K562 (cell line): ENCODE measurements around the gene CELA1. TPM values are rescaled to one million over a fixed set of nuclear protein-coding genes. Genes with fewer than 3 reads are reported as not detected.

Experiments used
- BCOR ChIP-seq: fragments of 450-650 bp; IDR thresholded peaks from 2 replicates; pipeline ENCODE4 v1.6.1; 2016
- BHLHE40 ChIP-seq: IDR thresholded peaks from 2 replicates; pipeline ENCODE4 v1.6.1; 2011; ENCODE audit warnings: low read length, improper control_type of control experiment
- CCNT2 ChIP-seq: IDR thresholded peaks from 2 replicates; pipeline ENCODE4 v1.6.1; 2011; ENCODE audit warnings: borderline replicate concordance, low read depth, mild to moderate bottlenecking, moderate library complexity, mixed read lengths, low read length; ENCODE audit not compliant: insufficient read length; ENCODE audit errors: extremely low read depth
- CREBBP ChIP-seq: IDR thresholded peaks from one replicate; pipeline ENCODE4 v1.6.1; 2012; ENCODE audit warnings: low read depth, mild to moderate bottlenecking, control low read depth, inconsistent platforms, low read length
- EGR1 ChIP-seq: fragments of 450-650 bp; conservative IDR thresholded peaks from 2 replicates; pipeline ENCODE4 v1.6.1; 2017; ENCODE audit warnings: mild to moderate bottlenecking
- GATA2 ChIP-seq: sonication (generic); formaldehyde crosslinking; IDR thresholded peaks from 2 replicates; pipeline ENCODE4 v1.4.0; 2020; ENCODE audit warnings: mild to moderate bottlenecking, missing genetic modification reagents
- GATAD2A ChIP-seq: fragments of 450-650 bp; IDR thresholded peaks from 2 replicates; pipeline ENCODE4 v1.6.1; 2017
- HMBOX1 ChIP-seq: sonication (generic); IDR thresholded peaks from 2 replicates; pipeline ENCODE4 v1.6.1; 2016
- HMGN3 ChIP-seq: IDR thresholded peaks from 2 replicates; pipeline ENCODE4 v1.6.1; 2011; ENCODE audit warnings: borderline replicate concordance, low read depth, mild to moderate bottlenecking, mixed read lengths, low read length; ENCODE audit not compliant: insufficient read length; ENCODE audit errors: extremely low read depth
- KLF16 ChIP-seq: IDR thresholded peaks from 2 replicates; pipeline ENCODE4 v1.6.1; 2016; ENCODE audit warnings: antibody characterized with exemption
- MYNN ChIP-seq, 2 experiments: sonication (generic); formaldehyde crosslinking in 1 of 2; IDR thresholded peaks; 2 replicates each; pipeline versions ENCODE4 v1.5.0 to v1.6.1; 2016 to 2020; ENCODE audit warnings: antibody characterized with exemption in 1 of 2, missing genetic modification reagents in 1 of 2
- NCOA1 ChIP-seq: fragments of 450-650 bp; IDR thresholded peaks from 2 replicates; pipeline ENCODE4 v1.6.1; 2016; ENCODE audit warnings: low read depth
- RNF2 ChIP-seq: sonication (generic); IDR thresholded peaks from 2 replicates; pipeline ENCODE4 v1.6.1; 2016
- SMARCB1 ChIP-seq: IDR thresholded peaks from 2 replicates; pipeline ENCODE4 v1.6.1; 2011; ENCODE audit warnings: improper control_type of control experiment, low read depth; ENCODE audit not compliant: insufficient read length
- TEAD1 ChIP-seq, 2 experiments: fragments of 450-650 bp in 1 of 2; sonication (generic) in 1 of 2; formaldehyde crosslinking; IDR thresholded peaks; 2 replicates each; pipeline versions ENCODE4 v1.4.0 to v1.8.0; 2020 to 2022; ENCODE audit warnings: mild to moderate bottlenecking in 2 of 2, missing genetic modification reagents in 1 of 2
- THRAP3 ChIP-seq: fragments of 450-650 bp; IDR thresholded peaks from 2 replicates; pipeline ENCODE4 v1.6.1; 2016; ENCODE audit warnings: mild to moderate bottlenecking, inconsistent platforms, borderline replicate concordance
- U2AF1 ChIP-seq: fragments of 200-400 bp; formaldehyde crosslinking; optimal IDR thresholded peaks from 2 replicates; pipeline ENCODE3; 2017; ENCODE audit warnings: mild to moderate bottlenecking, low read depth, low read length, moderate library complexity
- XRCC5 ChIP-seq: fragments of 200-400 bp; formaldehyde crosslinking; IDR thresholded peaks from 2 replicates; pipeline ENCODE4 v1.6.1; 2017; ENCODE audit warnings: low read depth, mild to moderate bottlenecking, low read length
- ZFP36 ChIP-seq: fragments of 150-350 bp; IDR thresholded peaks from 2 replicates; pipeline ENCODE4 v1.6.1; 2018; ENCODE audit warnings: low read length, low read depth; ENCODE audit not compliant: partially characterized antibody
- ZNF175 ChIP-seq: fragments of 200-800 bp; sonication (Bioruptor generic); IDR thresholded peaks from 2 replicates; pipeline ENCODE4 v1.6.1; 2016; ENCODE audit warnings: low read depth, mild to moderate bottlenecking, missing genetic modification characterization, missing compliant biosample characterization
- ZNF639 ChIP-seq, 2 experiments: fragments of 200-800 bp in 1 of 2; sonication (Bioruptor generic) in 1 of 2; sonication (generic) in 1 of 2; formaldehyde crosslinking in 1 of 2; IDR thresholded peaks in 1 of 2; conservative IDR thresholded peaks in 1 of 2; 2 replicates each; pipeline versions ENCODE4 v1.5.0 to v1.6.1; 2016 to 2020; ENCODE audit warnings: missing compliant biosample characterization in 1 of 2, missing genetic modification characterization in 1 of 2, missing genetic modification reagents in 1 of 2
- ZNF77 ChIP-seq: fragments of 250-450 bp; sonication (Bioruptor Pico); IDR thresholded peaks from 2 replicates; pipeline ENCODE4 v1.5.0; 2020
- polyA plus RNA-seq, 8 experiments: library from polyadenylated mRNA; depleted of rRNA in 4 of 8; stranded (reverse) in 5 of 8; unstranded in 3 of 8; fragments of >200 nt; fragmentation: Nextera tagmentation in 2 of 8; fragmentation: Illumina TruSeq in 1 of 8; extraction: Ambion mirVana in 2 of 8; extraction: Trizol in 1 of 8; gene quantifications; 2 replicates each; pipeline versions ENCODE4 v1.2.1 to v1.2.3, GENCODE V29; 2011 to 2014; ENCODE audit warnings: inconsistent platforms in 1 of 8, missing spikeins in 1 of 8
- total RNA-seq, 7 experiments: library from RNA; depleted of rRNA in 6 of 7; stranded (reverse); fragments of >200 nt in 6 of 7; fragmentation: Illumina TruSeq in 2 of 7; extraction: Trizol in 2 of 7; gene quantifications; 2 replicates each; pipeline versions ENCODE4 v1.2.1 to v1.2.3, GENCODE V29; 2011 to 2021; ENCODE audit warnings: low replicate concordance in 1 of 7
- TF ChIP-seq, protein P1 (sequence below): fragments of 200-800 bp; sonication (Bioruptor generic); IDR thresholded peaks from 2 replicates; pipeline ENCODE4 v1.6.1; 2017; ENCODE audit warnings: missing genetic modification characterization, missing compliant biosample characterization

CELA1 gene
- total and polyA plus RNA-seq, 9 of the 15 experiments (the other 6 are each of a cell fraction or from before 2014, with no cell fraction given) = 0.06 to 0.27 (median 0.22) TPM; not detected in 6

GRCh38 chr12:51395283-51396230, 49.1 kb upstream of the CELA1 start (continued):
- 0 out of 4 replicates have a peak, but pooled peaks of 1 of the 2 experiments have one; percentile 21 for TF ChIP-seq ZNF639 (CRISPR knock-in tag; conservative IDR thresholded peaks at IDR 0.05 in 1 of 2, IDR thresholded peaks at IDR 0.05 in 1 of 2)
- peak; percentile 2 for TF ChIP-seq ZFP36
- TF ChIP-seq NCOA1 = peak; percentile 61
- TF ChIP-seq EGR1 = peak; percentile 68
- peak; percentile 76 for TF ChIP-seq GATA2
- 0 out of 2 replicates have a peak, but pooled peaks have one; percentile 52 for TF ChIP-seq ZNF175 (CRISPR knock-in tag)
- peak; percentile 55; the same call in 1 of the 2 replicates for TF ChIP-seq BHLHE40
- peak; percentile 91 for TF ChIP-seq KLF16
- TF ChIP-seq GATAD2A = peak; percentile 46; the same call in 1 of the 2 replicates
- TF ChIP-seq U2AF1 = no peak
- no peak for TF ChIP-seq CREBBP
- peak; percentile 63; the same call in 1 of the 2 replicates for TF ChIP-seq RNF2
- peak; percentile 73 for TF ChIP-seq HMGN3
- TF ChIP-seq CCNT2 = peak; percentile 86
- TF ChIP-seq ZNF77 = no peak
- 0 out of 4 replicates have a peak, but pooled peaks have one; percentile 38 to 50 for TF ChIP-seq TEAD1 (CRISPR knock-in tag; IDR thresholded peaks at IDR 0.05)
- TF ChIP-seq SMARCB1 = peak; percentile 78
- TF ChIP-seq MYNN (IDR thresholded peaks at IDR 0.05) = peak; percentile 84; the same call in 1 of the 2 replicates
- TF ChIP-seq MYNN (CRISPR knock-in tag; IDR thresholded peaks at IDR 0.05) = no peak
- peak; percentile 73; the same call in 1 of the 2 replicates for TF ChIP-seq HMBOX1
- peak; percentile 92 for TF ChIP-seq BCOR
- TF ChIP-seq THRAP3 = no peak
- TF ChIP-seq, protein P1, sequence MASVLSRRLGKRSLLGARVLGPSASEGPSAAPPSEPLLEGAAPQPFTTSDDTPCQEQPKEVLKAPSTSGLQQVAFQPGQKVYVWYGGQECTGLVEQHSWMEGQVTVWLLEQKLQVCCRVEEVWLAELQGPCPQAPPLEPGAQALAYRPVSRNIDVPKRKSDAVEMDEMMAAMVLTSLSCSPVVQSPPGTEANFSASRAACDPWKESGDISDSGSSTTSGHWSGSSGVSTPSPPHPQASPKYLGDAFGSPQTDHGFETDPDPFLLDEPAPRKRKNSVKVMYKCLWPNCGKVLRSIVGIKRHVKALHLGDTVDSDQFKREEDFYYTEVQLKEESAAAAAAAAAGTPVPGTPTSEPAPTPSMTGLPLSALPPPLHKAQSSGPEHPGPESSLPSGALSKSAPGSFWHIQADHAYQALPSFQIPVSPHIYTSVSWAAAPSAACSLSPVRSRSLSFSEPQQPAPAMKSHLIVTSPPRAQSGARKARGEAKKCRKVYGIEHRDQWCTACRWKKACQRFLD (CRISPR knock-in tag) = peak; percentile 65; the same call in 1 of the 2 replicates
- TF ChIP-seq XRCC5 = 0 out of 2 replicates have a peak, but pooled peaks have one; percentile 59
